WI38 (cell line): Measurements from ENCODE around the gene WAC.
"Not testable (repeated sequence)": the region's sequence is repeated elsewhere in the genome, so short reads cannot be mapped to it uniquely, and the experiment has no call there.

Experiments used
- H3K4me3 ChIP-seq: 2 replicates; pipeline ENCODE4 v1.5.1; 2011; ENCODE audit warnings: low read depth, mild to moderate bottlenecking, control low read depth, low read length
- TF ChIP-seq, protein P1 (sequence below): IDR thresholded peaks from 2 replicates; pipeline ENCODE4 v1.5.1; 2012; ENCODE audit warnings: low read depth, mild to moderate bottlenecking, control low read depth, low read length

Gene WAC

DNA sequence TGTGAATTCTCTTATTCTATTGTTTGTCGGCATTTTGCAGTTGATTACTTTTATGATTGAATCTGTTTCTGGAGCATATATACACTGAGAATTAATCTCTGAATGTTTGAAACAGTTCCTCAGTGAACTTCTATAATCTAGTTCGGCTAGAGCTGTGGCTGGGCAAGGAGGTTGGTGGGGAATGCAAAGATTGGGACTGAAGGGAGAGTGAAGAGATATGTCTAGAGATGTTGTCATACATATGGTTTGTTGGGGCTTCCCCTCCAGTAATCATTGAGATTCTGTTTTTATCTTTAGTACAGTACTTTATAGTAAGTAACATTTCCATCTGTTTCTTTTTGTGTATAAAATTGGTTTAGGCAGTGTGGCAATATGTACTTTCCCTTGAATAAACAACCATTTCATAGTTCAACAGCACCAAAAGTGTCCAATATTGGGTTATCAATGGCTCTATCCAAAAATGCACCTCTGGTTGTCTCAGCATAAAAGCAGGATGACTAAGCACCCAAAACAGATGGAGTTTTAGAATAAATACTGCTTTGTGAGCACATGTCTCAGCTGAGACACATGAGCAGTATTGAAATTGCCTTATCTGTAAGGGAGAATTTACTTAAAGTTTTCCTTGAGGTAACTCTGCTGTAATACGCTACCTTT, 36.7 kb downstream of the WAC start:
- TF ChIP-seq, protein P1, sequence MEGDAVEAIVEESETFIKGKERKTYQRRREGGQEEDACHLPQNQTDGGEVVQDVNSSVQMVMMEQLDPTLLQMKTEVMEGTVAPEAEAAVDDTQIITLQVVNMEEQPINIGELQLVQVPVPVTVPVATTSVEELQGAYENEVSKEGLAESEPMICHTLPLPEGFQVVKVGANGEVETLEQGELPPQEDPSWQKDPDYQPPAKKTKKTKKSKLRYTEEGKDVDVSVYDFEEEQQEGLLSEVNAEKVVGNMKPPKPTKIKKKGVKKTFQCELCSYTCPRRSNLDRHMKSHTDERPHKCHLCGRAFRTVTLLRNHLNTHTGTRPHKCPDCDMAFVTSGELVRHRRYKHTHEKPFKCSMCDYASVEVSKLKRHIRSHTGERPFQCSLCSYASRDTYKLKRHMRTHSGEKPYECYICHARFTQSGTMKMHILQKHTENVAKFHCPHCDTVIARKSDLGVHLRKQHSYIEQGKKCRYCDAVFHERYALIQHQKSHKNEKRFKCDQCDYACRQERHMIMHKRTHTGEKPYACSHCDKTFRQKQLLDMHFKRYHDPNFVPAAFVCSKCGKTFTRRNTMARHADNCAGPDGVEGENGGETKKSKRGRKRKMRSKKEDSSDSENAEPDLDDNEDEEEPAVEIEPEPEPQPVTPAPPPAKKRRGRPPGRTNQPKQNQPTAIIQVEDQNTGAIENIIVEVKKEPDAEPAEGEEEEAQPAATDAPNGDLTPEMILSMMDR, result no peak
- no peak overlapping the region for H3K4me3 ChIP-seq

DNA sequence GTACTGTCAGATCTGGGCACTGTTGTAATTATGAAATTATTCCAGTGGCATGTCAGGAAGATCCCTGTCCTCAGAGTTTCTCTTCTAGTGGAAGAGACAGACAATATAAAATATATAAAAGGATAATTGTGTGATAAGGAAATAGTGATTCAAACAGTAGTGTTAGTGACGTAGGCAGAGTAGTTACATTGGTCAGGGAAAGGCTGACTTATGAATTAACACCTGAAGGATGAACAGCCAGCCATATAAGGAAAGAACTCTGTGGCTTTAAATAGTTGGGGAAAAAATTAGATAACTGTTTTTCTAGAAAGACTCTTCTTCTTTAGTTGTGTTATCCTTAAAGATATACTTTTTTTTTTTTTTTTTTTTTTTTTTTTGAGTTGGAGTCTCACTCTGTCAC, 37.7 kb downstream of the WAC start:
- no peak overlapping the region for H3K4me3 ChIP-seq
- TF ChIP-seq, protein P1, result no peak

DNA sequence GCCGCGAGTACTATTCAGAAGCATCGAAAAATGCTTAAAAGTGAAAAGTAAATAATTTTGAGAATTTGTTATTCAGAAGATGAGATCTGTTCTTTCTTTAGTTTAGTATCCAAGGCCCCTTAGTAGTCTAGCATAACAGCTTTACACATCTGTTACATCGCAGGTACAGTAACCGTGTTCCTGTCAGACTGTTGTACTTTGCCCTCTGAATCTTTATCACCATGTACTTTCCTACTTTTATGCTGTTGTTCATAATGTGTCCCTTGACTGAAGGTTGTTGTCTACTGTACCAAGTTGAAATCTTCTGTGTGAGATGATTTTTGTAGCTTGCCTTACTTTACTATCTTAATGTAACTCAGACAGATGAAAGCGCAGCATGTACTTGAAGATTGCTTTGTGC, 38.3 kb downstream of the WAC start:
- no peak overlapping the region for H3K4me3 ChIP-seq
- TF ChIP-seq, protein P1, result no peak

DNA sequence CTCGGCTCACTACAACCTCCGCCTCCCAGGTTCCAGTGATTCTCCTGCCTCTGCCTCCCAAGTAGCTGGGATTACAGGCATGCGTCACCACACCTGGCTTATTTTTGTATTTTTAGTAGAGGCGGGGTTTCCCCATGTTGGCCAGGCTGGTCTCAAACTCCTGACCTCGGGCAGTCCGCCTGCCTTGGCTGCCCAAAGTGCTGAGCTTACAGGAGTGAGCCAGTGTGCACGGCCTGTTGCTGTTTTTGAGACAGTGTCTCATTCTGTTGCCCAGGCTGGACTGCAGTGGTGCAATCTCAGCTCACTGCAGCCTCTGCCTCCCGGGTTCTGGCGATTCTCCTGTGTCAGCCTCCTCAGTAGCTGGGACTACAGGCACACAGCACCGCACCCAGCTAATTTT, 41.3 kb downstream of the WAC start:
- H3K4me3 ChIP-seq, result not testable (repeated sequence)

DNA sequence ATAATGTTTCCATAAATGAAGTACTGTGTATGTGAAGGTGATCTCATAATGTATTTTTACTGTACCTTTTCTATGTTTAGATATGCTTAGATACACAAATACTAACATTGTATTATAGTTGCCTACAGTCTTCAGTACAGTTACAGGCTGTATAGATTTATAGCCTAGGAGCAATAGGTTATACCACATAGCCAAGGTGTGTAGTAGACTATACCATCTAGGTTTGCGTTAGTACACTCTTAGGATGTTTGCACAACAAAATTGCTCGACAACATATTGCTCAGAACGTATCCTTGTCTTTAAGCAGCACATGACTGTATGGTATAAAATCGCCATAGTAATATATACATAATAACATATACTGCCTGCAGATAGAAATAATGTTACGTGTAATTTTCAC, 42.9 kb downstream of the WAC start:
- TF ChIP-seq, protein P1, result no peak

DNA sequence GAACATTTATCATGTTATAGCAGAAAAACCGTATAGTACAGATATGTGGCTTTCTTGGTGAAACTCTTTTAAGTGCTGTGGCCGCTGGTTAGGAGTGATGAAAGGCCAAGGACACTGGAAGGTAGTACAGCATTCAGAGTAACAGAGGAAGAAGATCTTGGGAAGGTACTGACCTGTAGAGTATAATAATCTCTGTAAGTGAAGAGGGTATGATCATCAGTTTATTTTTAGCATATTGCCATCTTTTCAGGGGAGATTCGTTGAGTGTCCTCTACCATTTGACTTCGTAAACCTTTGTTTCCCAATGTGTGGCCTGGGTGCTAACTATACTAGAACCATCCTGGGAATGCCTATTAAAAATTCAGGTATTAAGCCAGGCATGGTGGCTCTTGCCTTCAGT, 44.6 kb downstream of the WAC start:
- no peak overlapping the region for H3K4me3 ChIP-seq
- TF ChIP-seq, protein P1, result no peak

More for the DNA sequence above, 42.9 kb downstream of the WAC start:
- H3K4me3 ChIP-seq, result no peak overlapping the region

DNA sequence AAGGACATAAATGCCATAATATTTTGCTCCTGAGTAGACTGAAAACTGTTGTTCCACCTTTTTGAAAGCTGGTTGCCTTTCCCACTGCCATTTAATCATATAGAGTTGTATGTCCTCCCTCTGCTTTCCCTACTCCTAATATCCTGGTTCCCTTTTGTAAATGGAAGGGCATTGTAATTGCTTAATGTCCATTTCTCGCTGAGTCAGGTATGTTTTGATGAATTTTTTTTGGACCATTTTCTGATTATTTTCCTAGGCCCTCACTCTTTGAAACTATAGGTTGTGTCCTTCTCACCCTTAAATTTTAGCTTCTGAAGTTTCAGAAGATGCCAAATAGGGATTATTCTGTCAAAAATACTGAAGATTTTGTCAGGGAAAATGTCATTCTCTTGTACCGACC, 45.5 kb downstream of the WAC start:
- H3K4me3 ChIP-seq, result no peak overlapping the region
- TF ChIP-seq, protein P1, result no peak

DNA sequence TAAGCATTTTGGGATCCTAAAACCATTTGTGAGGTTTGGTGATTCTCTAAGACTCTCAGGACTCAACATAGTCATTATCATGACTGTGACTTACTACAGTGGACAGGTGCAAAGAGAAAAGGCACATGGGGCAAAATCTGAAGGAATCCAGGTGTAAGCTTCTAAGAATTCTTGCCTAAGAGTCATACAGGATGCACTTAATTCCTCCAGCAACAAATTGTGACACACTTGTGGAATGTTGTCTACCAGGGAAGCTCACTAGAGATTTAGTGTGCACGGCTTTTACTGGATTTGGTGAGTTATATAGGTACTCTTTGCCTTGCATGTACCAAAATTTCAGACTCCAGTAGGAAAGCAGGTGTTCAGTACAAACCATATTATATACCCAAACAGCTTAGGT, 47.9 kb downstream of the WAC start:
- H3K4me3 ChIP-seq, result no peak overlapping the region
- TF ChIP-seq, protein P1, result no peak
